PC-3 (cell line): Measurements from ENCODE around the gene GATA3.

ENCODE experiments used
- CTCF ChIP-seq: fragments of 300-600 bp; sonication (generic); conservative IDR thresholded peaks from 2 replicates; pipeline ENCODE4 v1.5.1; 2017; ENCODE audit warnings: antibody characterized with exemption, low read depth, mild to moderate bottlenecking, low read length
- EZH2 ChIP-seq: fragments of 300-600 bp; sonication (generic); IDR thresholded peaks from one replicate; pipeline ENCODE4 v1.6.1; 2017; ENCODE audit warnings: antibody characterized with exemption, mild to moderate bottlenecking, low read length; ENCODE audit not compliant: unreplicated experiment
- EZH2phosphoT487 ChIP-seq: fragments of 300-600 bp; sonication (generic); IDR thresholded peaks from 2 replicates; pipeline ENCODE4 v1.6.1; 2018; ENCODE audit warnings: mild to moderate bottlenecking, antibody characterized with exemption, low read length, borderline replicate concordance

GRCh38 chr10:8104721-8105120 lies 50.2 kb downstream of the GATA3 start:
- TF ChIP-seq CTCF, result no peak
- no peak for TF ChIP-seq EZH2phosphoT487
- no peak for TF ChIP-seq EZH2
